NCI-H2196 (cell line): Measurements from ENCODE around the gene SELENOV.

Source experiments
- DNase-seq: peaks from one replicate; lab custom pipeline; 2025; ENCODE audit not compliant: unreplicated experiment; lab: John Stamatoyannopoulos, UW

SELENOV gene

DNA sequence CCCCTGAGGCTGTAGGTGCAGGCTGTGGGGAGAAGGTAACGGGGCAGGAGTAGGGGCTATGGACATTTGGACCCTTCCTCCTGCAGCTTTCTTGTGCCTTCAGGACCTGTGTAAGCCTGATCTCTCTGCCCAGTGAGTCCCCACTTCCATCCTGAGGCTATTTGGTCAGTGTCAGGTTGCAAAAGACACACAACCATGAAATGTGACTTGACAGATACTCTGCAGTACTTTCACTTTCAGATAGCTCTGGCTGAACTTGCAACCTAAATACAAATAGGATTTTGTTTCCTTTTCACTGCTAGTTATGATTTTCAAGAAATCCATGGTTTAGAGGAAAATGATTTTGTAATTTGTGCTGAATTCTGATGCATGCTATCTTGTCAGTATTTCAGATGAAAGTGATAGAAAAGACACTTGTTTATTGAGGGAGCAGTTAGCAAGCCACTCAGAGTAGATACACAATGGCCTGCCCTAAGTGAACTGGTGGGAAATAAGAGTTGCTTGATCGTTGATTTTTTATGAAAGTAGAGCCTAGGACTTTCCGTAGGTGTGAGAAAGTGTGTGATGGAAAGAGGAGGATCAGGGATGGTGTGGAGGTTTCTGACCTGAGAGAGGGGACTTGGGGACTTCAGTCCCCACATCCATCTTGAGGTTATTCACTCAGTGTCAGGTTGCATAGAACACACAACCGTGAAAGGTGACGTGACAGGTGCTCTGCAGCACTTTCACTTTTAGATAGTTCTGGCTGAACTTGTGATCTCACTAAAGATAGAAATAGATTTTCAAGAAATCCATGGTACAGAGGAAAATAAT, 43.1 kb downstream of the SELENOV start:
- DNase-seq: peak; percentile 67

DNA sequence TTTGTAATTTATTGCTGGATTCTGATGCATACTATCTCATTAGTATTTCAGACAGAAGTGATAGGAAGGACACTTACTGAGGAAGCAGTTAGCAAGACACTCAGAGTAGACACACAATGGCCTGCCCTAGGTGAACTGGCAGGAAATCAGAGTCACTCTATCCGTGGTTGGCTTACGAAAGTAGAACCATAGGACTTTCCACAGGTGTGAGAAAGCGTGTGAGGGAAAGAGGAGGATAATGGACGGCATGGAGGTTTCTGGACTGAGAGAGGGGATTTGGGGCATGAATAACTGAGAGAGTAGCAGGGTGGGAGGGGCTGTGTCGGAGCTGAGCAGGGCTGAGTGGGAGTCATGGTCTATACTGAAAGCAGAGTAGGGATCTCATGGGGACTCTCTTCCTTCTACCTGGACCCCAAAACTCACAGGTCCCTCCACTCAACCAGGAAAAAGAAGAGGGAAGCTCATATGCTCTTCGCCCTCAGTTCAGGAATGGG, 43.7 kb downstream of the SELENOV start:
- peak; percentile 33 for DNase-seq

DNA sequence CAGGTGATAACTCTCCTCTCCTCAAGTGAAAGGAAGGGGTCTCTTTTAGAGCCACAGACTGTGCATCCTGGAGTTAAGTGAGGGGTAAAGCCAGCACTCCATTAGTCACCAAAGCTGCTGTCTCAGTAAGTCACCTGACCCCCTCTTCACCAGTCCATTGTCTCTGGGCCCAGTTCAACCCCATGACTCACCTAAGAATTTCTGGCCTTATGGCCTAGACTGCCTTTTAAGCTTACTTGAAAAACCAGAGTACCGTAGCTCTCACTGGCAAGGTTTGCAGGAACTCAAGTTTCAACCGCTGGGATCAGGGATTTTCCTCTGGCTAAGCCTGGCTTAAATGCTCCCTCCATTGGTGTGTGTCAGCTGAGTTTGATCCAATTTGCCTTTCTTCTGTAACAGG, 48.5 kb downstream of the SELENOV start:
- peak; percentile 45 for DNase-seq

DNA sequence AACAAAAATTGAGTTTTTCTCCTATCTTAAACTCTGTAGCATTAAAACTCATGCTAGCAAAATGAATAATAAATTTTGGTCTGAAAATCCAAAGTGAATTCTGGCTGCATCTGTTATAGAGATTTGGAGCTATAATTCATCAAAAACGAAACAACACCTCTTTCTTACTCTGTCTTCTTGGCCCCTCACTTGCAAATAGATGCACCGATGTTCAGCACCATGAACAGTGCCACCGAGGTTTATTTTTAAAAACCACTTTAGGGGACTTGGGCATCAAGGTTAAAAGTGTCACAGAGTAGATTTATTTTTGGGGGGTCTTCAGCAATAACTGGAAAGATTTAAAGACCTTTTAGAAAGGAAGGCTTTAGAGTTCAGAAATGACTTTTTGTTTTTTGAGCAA, 51.1 kb downstream of the SELENOV start:
- DNase-seq: no peak

DNA sequence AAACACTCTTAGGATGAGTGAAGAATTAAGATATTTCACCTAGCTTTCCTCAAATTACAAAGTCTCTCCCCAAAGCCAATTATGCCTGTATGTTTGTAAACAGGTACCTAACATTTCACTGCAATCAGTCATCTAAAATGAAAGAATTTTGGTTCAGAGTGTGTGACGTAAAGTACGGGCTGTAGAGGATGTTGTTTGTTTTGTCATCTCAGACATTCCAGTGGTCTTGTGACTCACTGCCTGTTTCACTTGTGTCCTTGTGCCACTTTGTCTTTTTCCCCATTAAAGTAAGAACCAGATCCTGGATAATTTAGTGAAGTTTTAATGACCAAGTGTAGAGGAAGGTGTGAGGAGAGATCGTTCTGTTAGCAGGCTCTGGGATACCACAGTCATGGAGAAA, 53.7 kb downstream of the SELENOV start:
- DNase-seq: no peak
